GM12878 (cell line): Measurements from ENCODE around the gene USP35. TPM values are rescaled to one million over a fixed set of nuclear protein-coding genes. Genes with fewer than 3 reads are reported as not detected.
"Not testable (repeated sequence)": the region's sequence is repeated elsewhere in the genome, so short reads cannot be mapped to it uniquely, and the experiment has no call there.

Source experiments
- ATAC-seq: fragments of 200-7000 bp; cut with Tn5 transposase; 3 replicates; pipeline ENCODE4 v1.9.1; 2020; ENCODE audit warnings: mild to moderate bottlenecking, moderate library complexity
- BruUV-seq: library from RNA; stranded (reverse); fragments of 400-500 nt; replicated peaks from 2 replicates; lab custom pipeline; 2021; lab: Mats Ljungman, UMichigan
- CTCF ChIA-PET: fragments of 300-600 bp; sonication (Branson Sonifier 250); formaldehyde crosslinking; extraction: SDS; loops from one replicate; lab custom pipeline; 2021; ENCODE audit warnings: inconsistent platforms; lab: Yijun Ruan, JAX
- POLR2A ChIA-PET: fragments of 350-600 bp; formaldehyde crosslinking; extraction: SDS; loops from one replicate; lab custom pipeline; 2021; ENCODE audit warnings: inconsistent platforms; lab: Charles Lee
- RAD21 ChIA-PET: fragments of 300-600 bp; sonication (Branson Sonifier 250); formaldehyde crosslinking; loops from one replicate; lab custom pipeline; 2023; ENCODE audit warnings: antibody characterized with exemption; ENCODE audit not compliant: unreplicated experiment; lab: Charles Lee
- SMC1A ChIA-PET: fragments of 300-600 bp; sonication (Branson Sonifier 250); formaldehyde crosslinking; loops from one replicate; lab custom pipeline; 2023; ENCODE audit not compliant: unreplicated experiment, uncharacterized antibody; lab: Charles Lee
- DNase-seq: peaks from one replicate; pipeline ENCODE4 v3.0.0-alpha.2; 2011; ENCODE audit warnings: low read depth, low spot score
- FAIRE-seq: peaks from 3 replicates; lab custom pipeline; 2011; peaks lifted over from hg19 to GRCh38; lab: Jason Lieb, UNC
- H2AFZ ChIP-seq: 2 replicates; pipeline ENCODE4 v1.6.0; 2011; ENCODE audit warnings: low read depth, low read length, control low read depth; ENCODE audit not compliant: control insufficient read depth
- H3K27ac ChIP-seq: 2 replicates; pipeline ENCODE4 v1.5.1; 2011; ENCODE audit warnings: control low read depth; ENCODE audit not compliant: control insufficient read depth, insufficient read depth
- H3K27me3 ChIP-seq, 2 experiments: replicated peaks in 1 of 2; 2 replicates each; pipeline versions ENCODE4 v1.6.0 to v1.6.1; 2011; ENCODE audit warnings: low read length in 1 of 2; ENCODE audit not compliant: control insufficient read depth in 2 of 2, insufficient read depth in 2 of 2
- H3K36me3 ChIP-seq, 2 experiments: 2 replicates each; pipeline ENCODE4 v1.5.1; 2011; ENCODE audit warnings: low read length in 1 of 2; ENCODE audit not compliant: control insufficient read depth in 2 of 2, insufficient read depth in 2 of 2
- H3K4me1 ChIP-seq: 2 replicates; pipeline ENCODE4 v1.6.1; 2011; ENCODE audit warnings: mild to moderate bottlenecking, low read length, moderate library complexity, mixed read lengths; ENCODE audit not compliant: control insufficient read depth, insufficient read depth
- H3K4me2 ChIP-seq: 2 replicates; pipeline ENCODE4 v1.6.0; 2011; ENCODE audit warnings: control low read depth; ENCODE audit not compliant: control insufficient read depth, insufficient read depth
- H3K4me3 ChIP-seq: fragments of 200-600 bp; sonication (generic); 2 replicates; pipeline ENCODE4 v1.5.1; 2016
- H3K79me2 ChIP-seq: 2 replicates; pipeline ENCODE4 v1.6.0; 2011; ENCODE audit warnings: low read length; ENCODE audit not compliant: control insufficient read depth, insufficient read depth
- H3K9ac ChIP-seq: 2 replicates; pipeline ENCODE4 v1.8.0; 2011; ENCODE audit warnings: low read length, control low read depth, mixed read lengths; ENCODE audit not compliant: control insufficient read depth, insufficient read depth
- H3K9me3 ChIP-seq: replicated peaks from 3 replicates; pipeline ENCODE4 v1.5.1; 2011; ENCODE audit warnings: mild to moderate bottlenecking, low read length; ENCODE audit not compliant: control insufficient read depth, insufficient read depth
- H4K20me1 ChIP-seq: 2 replicates; pipeline ENCODE4 v1.6.0; 2011; ENCODE audit not compliant: control insufficient read depth, insufficient read depth
- KDM1A ChIP-seq: fragments of 200-600 bp; sonication (generic); IDR thresholded peaks from 2 replicates; pipeline ENCODE4 v1.6.1; 2016; ENCODE audit warnings: borderline replicate concordance
- WGBS: methylation state at CpG from one replicate; pipeline ENCODE4 v1.1.6; 2016; ENCODE audit warnings: low lambda C conversion rate; ENCODE audit not compliant: insufficient replicate concordance, insufficient coverage; ENCODE audit errors: missing lambda C conversion rate; 5-methylcytosine and 5-hydroxymethylcytosine counted together
- in situ Hi-C: fragments of 300-500 bp; cut with MboI; formaldehyde crosslinking; loops from 9 replicates; pipeline ENCODE4 v1.14.3; 2018; ENCODE audit warnings: mixed read lengths
- intact Hi-C: fragments of 100-400 bp; cut with micrococcal nuclease; formaldehyde crosslinking; loops from one replicate; pipeline ENCODE4 v1.14.2; 2022; ENCODE audit not compliant: unreplicated experiment
- polyA plus RNA-seq, 11 experiments: library from polyadenylated mRNA; depleted of rRNA in 4 of 11; unstranded in 6 of 11; stranded (reverse) in 5 of 11; fragments of >200 nt; fragmentation: Nextera tagmentation in 4 of 11; fragmentation: Illumina TruSeq in 1 of 11; extraction: Ambion mirVana in 4 of 11; extraction: Trizol in 1 of 11; gene quantifications; 1 replicate in 1 of 11; 2 replicates in 10 of 11; pipeline versions ENCODE4 v1.2.1 to v1.2.3, GENCODE V29; 2011 to 2016; ENCODE audit warnings: inconsistent platforms in 2 of 11, missing spikeins in 2 of 11, low read depth in 1 of 11
- total RNA-seq, 4 experiments: library from RNA; depleted of rRNA in 3 of 4; stranded (reverse); fragments of >200 nt in 3 of 4; fragmentation: Illumina TruSeq in 1 of 4; extraction: Trizol in 1 of 4; gene quantifications; 2 replicates each; pipeline versions ENCODE4 v1.2.1 to v1.2.3, GENCODE V29; 2013 to 2021

Gene USP35
- total and polyA plus RNA-seq, 10 of the 15 experiments (the other 5 are each of a cell fraction or from before 2014, with no cell fraction given): 0.13 to 6.4 (median 3.1) TPM; not detected in 1

- in situ Hi-C loops (no loop called here), intact Hi-C loops (no loop called here)
- H4K20me1 ChIP-seq: no peaks in the 10 kb centered on the region
- H3K4me1 ChIP-seq: no peaks in the 10 kb centered on the region
- FAIRE-seq (no peak), DNase-seq (no peak), ATAC-seq (no peak)
- no peaks in the 10 kb centered on the region for H3K9me3 ChIP-seq
- TF ChIP-seq KDM1A: no peak
- H3K4me3 ChIP-seq: no peak overlapping the region
- POLR2A ChIA-PET: no interaction called here
- no peaks in the 10 kb centered on the region for H3K79me2 ChIP-seq
- BruUV-seq: no TSS peak
- no peak overlapping the region for H2AFZ ChIP-seq
- CTCF ChIA-PET: no interaction called here
- H3K36me3 ChIP-seq: peaks cover 0 to 4% of the 10 kb centered on the region in 2 experiments; a peak in 3 of 4 replicates
- no peak overlapping the region for H3K9ac ChIP-seq
- WGBS: 73% methylated on average over 6 of the region's 6 CpGs
- no peaks in the 10 kb centered on the region for H3K27me3 ChIP-seq
- H3K4me2 ChIP-seq: no peak overlapping the region
- no peak overlapping the region for H3K27ac ChIP-seq
- SMC1A ChIA-PET: interaction anchor here (1.4 kb wide), 1 partner anchor 29 kb away, joined by 3 read pairs; no protein-coding TSS in a partner anchor
- RAD21 ChIA-PET: no interaction called here
Measured at GRCh38 chr11:78171951-78172350, 16.8 kb upstream of the USP35 start.

GRCh38 chr11:78175862-78176261 is 12.9 kb upstream of the USP35 start:
- H3K27me3 ChIP-seq, H3K9ac ChIP-seq, in situ Hi-C loops, FAIRE-seq, H3K4me1 ChIP-seq, H3K4me2 ChIP-seq, H2AFZ ChIP-seq, H3K27ac ChIP-seq, POLR2A ChIA-PET, CTCF ChIA-PET, H3K36me3 ChIP-seq, intact Hi-C loops, DNase-seq, RAD21 ChIA-PET, BruUV-seq, H3K9me3 ChIP-seq, H3K79me2 ChIP-seq, H3K4me3 ChIP-seq, ATAC-seq, H4K20me1 ChIP-seq: not testable (repeated sequence)
- WGBS: 100% methylated on average over 3 of the region's 3 CpGs
- SMC1A ChIA-PET: interaction anchor here (0.6 kb wide), 1 partner anchor 44 kb away, joined by 3 read pairs; no protein-coding TSS in a partner anchor
